Cardiac fibroblast (primary cell): ENCODE data around the gene RPN2.

Experiments
- DNase-seq, 2 donors: peaks; one replicate each; pipeline versions ENCODE4 v3.0.0 to v3.0.0-alpha.2; 2010; ENCODE audit warnings: low read depth in 2 of 2
- H3K4me3 ChIP-seq, 2 donors: replicated peaks in 1 of 2; 1 replicate in 1 of 2; 2 replicates in 1 of 2; pipeline ENCODE4 v1.5.1; 2011; ENCODE audit warnings: low read depth in 2 of 2, low read length in 2 of 2, mild to moderate bottlenecking in 2 of 2, moderate library complexity in 1 of 2
- CTCF ChIP-seq: IDR thresholded peaks from one replicate; pipeline ENCODE4 v1.5.1; 2011; ENCODE audit warnings: low read depth, mild to moderate bottlenecking, low read length, inconsistent platforms

Gene RPN2

GRCh38 chr20:37229357-37229756 is 50.2 kb downstream of the RPN2 start:
- TF ChIP-seq CTCF, result no peak
- no peak overlapping the region for H3K4me3 ChIP-seq
- DNase-seq, result no peak

GRCh38 chr20:37230200-37230599 is 51.1 kb downstream of the RPN2 start:
- no peak for DNase-seq
- TF ChIP-seq CTCF, result no peak
- no peak overlapping the region for H3K4me3 ChIP-seq

- no peak for DNase-seq
- no peak overlapping the region for H3K4me3 ChIP-seq
- no peak for TF ChIP-seq CTCF
These were observed 53.0 kb downstream of the RPN2 start for GRCh38 chr20:37231947-37232630.

- no peak overlapping the region for H3K4me3 ChIP-seq
- no peak for DNase-seq
- TF ChIP-seq CTCF, result no peak
These were observed 54.6 kb downstream of the RPN2 start for GRCh38 chr20:37233548-37234253.

GRCh38 chr20:37234254-37234581 is 55.1 kb downstream of the RPN2 start:
- TF ChIP-seq CTCF, result no peak
- no peak for DNase-seq
- no peak overlapping the region for H3K4me3 ChIP-seq

GRCh38 chr20:37235065-37235464 is 55.9 kb downstream of the RPN2 start:
- H3K4me3 ChIP-seq, result no peak overlapping the region
- no peak for DNase-seq
- no peak for TF ChIP-seq CTCF
